ENCODE measurements around the gene TMEM106B.

Gene TMEM106B

DNA sequence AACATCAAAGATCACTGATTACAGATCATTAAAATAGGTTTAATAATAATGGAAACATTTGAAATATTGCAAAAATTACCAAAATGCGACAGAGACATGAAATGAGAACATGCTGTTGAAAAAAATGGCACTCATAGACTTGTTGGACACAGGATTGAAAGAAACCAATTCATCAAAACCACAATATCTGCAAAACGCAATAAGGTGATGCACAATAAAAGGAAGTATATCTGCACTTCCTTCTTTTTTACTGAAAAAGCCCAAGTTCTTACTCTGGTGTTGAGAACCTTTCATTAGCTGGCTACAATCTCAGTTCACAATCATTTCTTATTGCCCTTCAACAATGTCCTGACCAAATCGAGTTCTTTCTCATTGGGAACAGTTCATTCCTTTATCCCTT, 28.7 kb downstream of the TMEM106B start (continued):
- TF ChIP-seq, protein P1, sequence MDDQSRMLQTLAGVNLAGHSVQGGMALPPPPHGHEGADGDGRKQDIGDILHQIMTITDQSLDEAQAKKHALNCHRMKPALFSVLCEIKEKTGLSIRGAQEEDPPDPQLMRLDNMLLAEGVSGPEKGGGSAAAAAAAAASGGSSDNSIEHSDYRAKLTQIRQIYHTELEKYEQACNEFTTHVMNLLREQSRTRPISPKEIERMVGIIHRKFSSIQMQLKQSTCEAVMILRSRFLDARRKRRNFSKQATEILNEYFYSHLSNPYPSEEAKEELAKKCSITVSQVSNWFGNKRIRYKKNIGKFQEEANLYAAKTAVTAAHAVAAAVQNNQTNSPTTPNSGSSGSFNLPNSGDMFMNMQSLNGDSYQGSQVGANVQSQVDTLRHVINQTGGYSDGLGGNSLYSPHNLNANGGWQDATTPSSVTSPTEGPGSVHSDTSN (CRISPR knock-in tag; IDR thresholded peaks at IDR 0.05) = no peak
- TF ChIP-seq ZNF169 (tag by site-specific recombination; IDR thresholded peaks at IDR 0.05) (no peak), ZNF157 (tag by site-specific recombination; IDR thresholded peaks at IDR 0.05) (no peak)
- TF ChIP-seq, protein P2, sequence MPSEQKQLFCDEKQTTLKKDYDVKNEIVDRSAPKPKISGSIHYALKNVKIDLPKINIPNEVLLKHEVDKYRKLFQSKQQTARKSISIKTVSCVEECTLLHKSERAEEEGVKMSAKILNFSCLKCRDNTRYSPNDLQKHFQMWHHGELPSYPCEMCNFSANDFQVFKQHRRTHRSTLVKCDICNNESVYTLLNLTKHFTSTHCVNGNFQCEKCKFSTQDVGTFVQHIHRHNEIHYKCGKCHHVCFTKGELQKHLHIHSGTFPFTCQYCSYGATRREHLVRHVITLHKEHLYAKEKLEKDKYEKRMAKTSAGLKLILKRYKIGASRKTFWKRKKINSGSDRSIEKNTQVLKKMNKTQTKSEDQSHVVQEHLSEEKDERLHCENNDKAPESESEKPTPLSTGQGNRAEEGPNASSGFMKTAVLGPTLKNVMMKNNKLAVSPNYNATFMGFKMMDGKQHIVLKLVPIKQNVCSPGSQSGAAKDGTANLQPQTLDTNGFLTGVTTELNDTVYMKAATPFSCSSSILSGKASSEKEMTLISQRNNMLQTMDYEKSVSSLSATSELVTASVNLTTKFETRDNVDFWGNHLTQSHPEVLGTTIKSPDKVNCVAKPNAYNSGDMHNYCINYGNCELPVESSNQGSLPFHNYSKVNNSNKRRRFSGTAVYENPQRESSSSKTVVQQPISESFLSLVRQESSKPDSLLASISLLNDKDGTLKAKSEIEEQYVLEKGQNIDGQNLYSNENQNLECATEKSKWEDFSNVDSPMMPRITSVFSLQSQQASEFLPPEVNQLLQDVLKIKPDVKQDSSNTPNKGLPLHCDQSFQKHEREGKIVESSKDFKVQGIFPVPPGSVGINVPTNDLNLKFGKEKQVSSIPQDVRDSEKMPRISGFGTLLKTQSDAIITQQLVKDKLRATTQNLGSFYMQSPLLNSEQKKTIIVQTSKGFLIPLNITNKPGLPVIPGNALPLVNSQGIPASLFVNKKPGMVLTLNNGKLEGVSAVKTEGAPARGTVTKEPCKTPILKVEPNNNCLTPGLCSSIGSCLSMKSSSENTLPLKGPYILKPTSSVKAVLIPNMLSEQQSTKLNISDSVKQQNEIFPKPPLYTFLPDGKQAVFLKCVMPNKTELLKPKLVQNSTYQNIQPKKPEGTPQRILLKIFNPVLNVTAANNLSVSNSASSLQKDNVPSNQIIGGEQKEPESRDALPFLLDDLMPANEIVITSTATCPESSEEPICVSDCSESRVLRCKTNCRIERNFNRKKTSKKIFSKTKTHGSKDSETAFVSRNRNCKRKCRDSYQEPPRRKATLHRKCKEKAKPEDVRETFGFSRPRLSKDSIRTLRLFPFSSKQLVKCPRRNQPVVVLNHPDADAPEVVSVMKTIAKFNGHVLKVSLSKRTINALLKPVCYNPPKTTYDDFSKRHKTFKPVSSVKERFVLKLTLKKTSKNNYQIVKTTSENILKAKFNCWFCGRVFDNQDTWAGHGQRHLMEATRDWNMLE (tag by site-specific recombination; conservative IDR thresholded peaks at IDR 0.05; ENCODE audit: low read depth) = no peak

DNA sequence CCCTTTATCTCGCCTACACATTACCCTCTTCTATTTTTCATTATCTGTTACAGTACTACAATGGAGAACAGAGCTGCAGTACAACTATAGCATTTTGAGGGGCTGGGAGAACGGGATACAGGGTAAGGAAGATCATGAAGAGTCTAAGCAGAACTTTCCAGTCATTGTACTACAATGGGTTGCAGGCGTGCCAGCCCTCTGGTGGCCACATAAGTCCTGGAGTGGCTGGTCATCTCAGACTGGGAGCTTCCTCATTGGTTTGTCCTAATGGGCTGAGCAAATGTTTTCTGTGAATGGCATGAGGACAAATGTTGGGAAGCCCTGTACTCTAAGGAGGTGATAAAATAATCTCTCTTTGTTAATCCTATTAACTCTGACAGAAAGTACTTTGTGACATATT, 33.0 kb downstream of the TMEM106B start:
- no peak overlapping the region for H3K4me3 ChIP-seq (ENCODE audit: low read depth, low read length)
- CTCF ChIA-PET = interaction anchor here (0.6 to 0.9 kb wide), 5 partner anchors 8 to 97 kb away, joined by 3 to 4 read pairs (median 3); no protein-coding TSS in a partner anchor
- no peak for TF ChIP-seq ZNF366 (tag by site-specific recombination; conservative IDR thresholded peaks at IDR 0.05)
- TF ChIP-seq KLF16 (tag by site-specific recombination; IDR thresholded peaks at IDR 0.05) = no peak
- no peak for TF ChIP-seq ZNF747 (tag by site-specific recombination; IDR thresholded peaks at IDR 0.05)
- no peak for TF ChIP-seq ZNF777 (tag by site-specific recombination; IDR thresholded peaks at IDR 0.05; ENCODE audit: borderline replicate concordance)
- no peak for TF ChIP-seq ZNF623 (tag by site-specific recombination; IDR thresholded peaks at IDR 0.05)
- no peak for TF ChIP-seq ZNF776 (tag by site-specific recombination; IDR thresholded peaks at IDR 0.05; ENCODE audit: borderline replicate concordance)
- H3K27ac ChIP-seq (ENCODE audit: extremely low read depth, low read depth, low read length) = no peak overlapping the region
- POLR2A ChIA-PET = no interaction called here
- no peaks in the 10 kb centered on the region for H3K9me3 ChIP-seq (ENCODE audit: control insufficient read depth, insufficient read depth, low read depth, low read length)
- H3K36me3 ChIP-seq (ENCODE audit: control insufficient read depth in 2 of 2, insufficient read depth in 1 of 2, low read length in 2 of 2) = no peaks in the 10 kb centered on the region
- no peaks in the 10 kb centered on the region for H3K4me1 ChIP-seq (ENCODE audit: control insufficient read depth, insufficient read depth, low read length)

DNA sequence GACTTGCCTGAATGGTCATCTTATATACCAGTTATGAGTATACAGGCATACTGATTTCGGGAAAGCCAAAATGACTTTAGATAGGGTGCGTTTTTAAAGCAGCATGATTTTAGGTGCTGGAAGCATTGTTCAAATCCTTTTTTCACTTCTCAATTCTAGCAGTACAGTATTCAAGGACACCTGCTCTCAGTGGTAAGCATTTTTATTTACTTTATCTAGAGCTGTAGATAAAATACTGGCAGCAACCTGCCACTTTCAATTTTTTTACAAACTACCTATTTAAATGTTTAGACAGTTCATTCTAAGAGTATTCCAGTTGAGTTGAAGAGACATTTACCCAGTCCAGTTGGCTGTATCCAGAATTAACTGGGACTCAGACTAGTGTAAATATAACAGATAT, 33.6 kb downstream of the TMEM106B start:
- CTCF ChIA-PET = interaction anchor here (0.6 to 0.9 kb wide), 5 partner anchors 9 to 98 kb away, joined by 3 to 4 read pairs (median 3); no protein-coding TSS in a partner anchor
- POLR2A ChIA-PET = no interaction called here
- Histone ChIP-seq H3K4me3 (ENCODE audit: low read depth, low read length) (no peak overlapping the region), H3K36me3 (ENCODE audit: control insufficient read depth in 2 of 2, insufficient read depth in 1 of 2, low read length in 2 of 2) (no peaks in the 10 kb centered on the region), H3K9me3 (ENCODE audit: control insufficient read depth, insufficient read depth, low read depth, low read length) (no peaks in the 10 kb centered on the region), H3K4me1 (ENCODE audit: control insufficient read depth, insufficient read depth, low read length) (no peaks in the 10 kb centered on the region), H3K27ac (ENCODE audit: extremely low read depth, low read depth, low read length) (no peak overlapping the region)
- TF ChIP-seq, protein P3, sequence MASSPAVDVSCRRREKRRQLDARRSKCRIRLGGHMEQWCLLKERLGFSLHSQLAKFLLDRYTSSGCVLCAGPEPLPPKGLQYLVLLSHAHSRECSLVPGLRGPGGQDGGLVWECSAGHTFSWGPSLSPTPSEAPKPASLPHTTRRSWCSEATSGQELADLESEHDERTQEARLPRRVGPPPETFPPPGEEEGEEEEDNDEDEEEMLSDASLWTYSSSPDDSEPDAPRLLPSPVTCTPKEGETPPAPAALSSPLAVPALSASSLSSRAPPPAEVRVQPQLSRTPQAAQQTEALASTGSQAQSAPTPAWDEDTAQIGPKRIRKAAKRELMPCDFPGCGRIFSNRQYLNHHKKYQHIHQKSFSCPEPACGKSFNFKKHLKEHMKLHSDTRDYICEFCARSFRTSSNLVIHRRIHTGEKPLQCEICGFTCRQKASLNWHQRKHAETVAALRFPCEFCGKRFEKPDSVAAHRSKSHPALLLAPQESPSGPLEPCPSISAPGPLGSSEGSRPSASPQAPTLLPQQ (tag by site-specific recombination; IDR thresholded peaks at IDR 0.05) = no peak
- no peak for TF ChIP-seq ZNF10 (tag by site-specific recombination; IDR thresholded peaks at IDR 0.05)
- TF ChIP-seq ZNF549 (tag by site-specific recombination; IDR thresholded peaks at IDR 0.05) = no peak
- no peak for TF ChIP-seq ZNF521 (tag by site-specific recombination; IDR thresholded peaks at IDR 0.05)
- no peak for TF ChIP-seq ZEB2 (tag by site-specific recombination; IDR thresholded peaks at IDR 0.05)
- TF ChIP-seq, protein P2 (tag by site-specific recombination; conservative IDR thresholded peaks at IDR 0.05; ENCODE audit: low read depth) = no peak
- no peak for TF ChIP-seq ZNF416 (tag by site-specific recombination; IDR thresholded peaks at IDR 0.05)
- TF ChIP-seq ZNF324 (tag by site-specific recombination; IDR thresholded peaks at IDR 0.05) = no peak
- TF ChIP-seq, protein P1 (CRISPR knock-in tag; IDR thresholded peaks at IDR 0.05) = no peak
